ENCODE data around the gene MINDY4B. TPM values are rescaled to one million over a fixed set of nuclear protein-coding genes. Genes with fewer than 3 reads are reported as not detected.

Gene MINDY4B
- total and polyA plus RNA-seq, 2 experiments from 2014 or later: not detected

DNA sequence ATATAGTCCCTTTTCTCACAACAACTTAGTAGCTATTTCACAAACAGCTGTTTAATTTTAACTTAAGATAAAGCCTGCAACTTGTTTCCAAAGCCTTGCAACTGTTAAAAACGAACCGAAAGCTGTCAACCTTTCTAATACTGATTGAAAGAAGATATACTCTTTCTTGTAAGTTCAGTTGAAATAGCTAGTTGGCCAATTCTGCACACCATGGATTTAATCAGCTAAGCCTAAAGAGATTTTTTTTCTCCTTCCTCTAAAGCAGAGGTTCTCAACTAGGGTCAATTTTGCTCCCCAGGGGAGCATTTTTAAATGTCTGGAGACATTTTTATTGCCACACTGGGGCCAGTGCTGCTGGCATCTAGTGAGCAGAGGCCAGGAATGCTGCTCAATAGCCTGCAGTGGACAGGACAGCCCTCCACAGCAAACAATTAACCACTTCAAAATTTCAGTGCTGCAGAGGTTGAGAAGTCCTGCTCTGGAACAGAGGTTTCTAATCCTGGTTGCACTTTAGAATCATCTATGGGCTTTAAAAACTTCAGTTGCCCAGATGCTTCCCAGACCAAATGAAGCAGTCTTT, 26.2 kb downstream of the MINDY4B start (continued):
- TF ChIP-seq, protein P1, sequence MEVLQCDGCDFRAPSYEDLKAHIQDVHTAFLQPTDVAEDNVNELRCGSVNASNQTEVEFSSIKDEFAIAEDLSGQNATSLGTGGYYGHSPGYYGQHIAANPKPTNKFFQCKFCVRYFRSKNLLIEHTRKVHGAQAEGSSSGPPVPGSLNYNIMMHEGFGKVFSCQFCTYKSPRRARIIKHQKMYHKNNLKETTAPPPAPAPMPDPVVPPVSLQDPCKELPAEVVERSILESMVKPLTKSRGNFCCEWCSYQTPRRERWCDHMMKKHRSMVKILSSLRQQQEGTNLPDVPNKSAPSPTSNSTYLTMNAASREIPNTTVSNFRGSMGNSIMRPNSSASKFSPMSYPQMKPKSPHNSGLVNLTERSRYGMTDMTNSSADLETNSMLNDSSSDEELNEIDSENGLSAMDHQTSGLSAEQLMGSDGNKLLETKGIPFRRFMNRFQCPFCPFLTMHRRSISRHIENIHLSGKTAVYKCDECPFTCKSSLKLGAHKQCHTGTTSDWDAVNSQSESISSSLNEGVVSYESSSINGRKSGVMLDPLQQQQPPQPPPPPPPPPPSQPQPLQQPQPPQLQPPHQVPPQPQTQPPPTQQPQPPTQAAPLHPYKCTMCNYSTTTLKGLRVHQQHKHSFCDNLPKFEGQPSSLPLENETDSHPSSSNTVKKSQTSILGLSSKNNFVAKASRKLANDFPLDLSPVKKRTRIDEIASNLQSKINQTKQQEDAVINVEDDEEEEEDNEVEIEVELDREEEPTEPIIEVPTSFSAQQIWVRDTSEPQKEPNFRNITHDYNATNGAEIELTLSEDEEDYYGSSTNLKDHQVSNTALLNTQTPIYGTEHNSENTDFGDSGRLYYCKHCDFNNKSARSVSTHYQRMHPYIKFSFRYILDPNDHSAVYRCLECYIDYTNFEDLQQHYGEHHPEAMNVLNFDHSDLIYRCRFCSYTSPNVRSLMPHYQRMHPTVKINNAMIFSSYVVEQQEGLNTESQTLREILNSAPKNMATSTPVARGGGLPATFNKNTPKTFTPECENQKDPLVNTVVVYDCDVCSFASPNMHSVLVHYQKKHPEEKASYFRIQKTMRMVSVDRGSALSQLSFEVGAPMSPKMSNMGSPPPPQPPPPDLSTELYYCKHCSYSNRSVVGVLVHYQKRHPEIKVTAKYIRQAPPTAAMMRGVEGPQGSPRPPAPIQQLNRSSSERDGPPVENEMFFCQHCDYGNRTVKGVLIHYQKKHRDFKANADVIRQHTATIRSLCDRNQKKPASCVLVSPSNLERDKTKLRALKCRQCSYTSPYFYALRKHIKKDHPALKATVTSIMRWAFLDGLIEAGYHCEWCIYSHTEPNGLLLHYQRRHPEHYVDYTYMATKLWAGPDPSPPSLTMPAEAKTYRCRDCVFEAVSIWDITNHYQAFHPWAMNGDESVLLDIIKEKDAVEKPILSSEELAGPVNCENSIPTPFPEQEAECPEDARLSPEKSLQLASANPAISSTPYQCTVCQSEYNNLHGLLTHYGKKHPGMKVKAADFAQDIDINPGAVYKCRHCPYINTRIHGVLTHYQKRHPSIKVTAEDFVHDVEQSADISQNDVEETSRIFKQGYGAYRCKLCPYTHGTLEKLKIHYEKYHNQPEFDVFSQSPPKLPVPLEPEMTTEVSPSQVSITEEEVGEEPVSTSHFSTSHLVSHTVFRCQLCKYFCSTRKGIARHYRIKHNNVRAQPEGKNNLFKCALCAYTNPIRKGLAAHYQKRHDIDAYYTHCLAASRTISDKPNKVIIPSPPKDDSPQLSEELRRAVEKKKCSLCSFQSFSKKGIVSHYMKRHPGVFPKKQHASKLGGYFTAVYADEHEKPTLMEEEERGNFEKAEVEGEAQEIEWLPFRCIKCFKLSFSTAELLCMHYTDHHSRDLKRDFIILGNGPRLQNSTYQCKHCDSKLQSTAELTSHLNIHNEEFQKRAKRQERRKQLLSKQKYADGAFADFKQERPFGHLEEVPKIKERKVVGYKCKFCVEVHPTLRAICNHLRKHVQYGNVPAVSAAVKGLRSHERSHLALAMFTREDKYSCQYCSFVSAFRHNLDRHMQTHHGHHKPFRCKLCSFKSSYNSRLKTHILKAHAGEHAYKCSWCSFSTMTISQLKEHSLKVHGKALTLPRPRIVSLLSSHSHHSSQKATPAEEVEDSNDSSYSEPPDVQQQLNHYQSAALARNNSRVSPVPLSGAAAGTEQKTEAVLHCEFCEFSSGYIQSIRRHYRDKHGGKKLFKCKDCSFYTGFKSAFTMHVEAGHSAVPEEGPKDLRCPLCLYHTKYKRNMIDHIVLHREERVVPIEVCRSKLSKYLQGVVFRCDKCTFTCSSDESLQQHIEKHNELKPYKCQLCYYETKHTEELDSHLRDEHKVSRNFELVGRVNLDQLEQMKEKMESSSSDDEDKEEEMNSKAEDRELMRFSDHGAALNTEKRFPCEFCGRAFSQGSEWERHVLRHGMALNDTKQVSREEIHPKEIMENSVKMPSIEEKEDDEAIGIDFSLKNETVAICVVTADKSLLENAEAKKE (CRISPR knock-in tag; IDR thresholded peaks at IDR 0.05): no peak
- TF ChIP-seq EZH2 (IDR thresholded peaks at IDR 0.05; ENCODE audit: low read depth, unreplicated experiment): no peak

DNA sequence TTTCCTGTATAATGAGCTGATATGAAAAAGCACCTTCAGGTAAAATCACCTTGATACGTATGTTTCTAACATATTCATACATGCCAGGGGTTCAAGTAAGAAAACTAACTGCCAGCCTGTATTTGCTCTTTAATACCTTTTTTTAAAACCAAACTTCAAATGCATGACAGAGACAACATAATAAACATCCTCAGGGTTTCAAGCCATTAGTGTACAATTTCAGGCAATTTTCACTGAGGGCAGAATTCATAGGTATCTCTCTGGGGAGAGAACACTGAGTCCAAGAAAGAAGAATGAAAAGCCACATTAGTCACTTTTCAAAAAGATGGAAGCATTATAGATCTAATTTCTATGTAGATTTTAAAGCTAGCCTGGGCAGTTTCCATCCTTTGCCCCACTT, 26.9 kb downstream of the MINDY4B start:
- ATAC-seq: no peak
- Mint-ChIP-seq H3K9me3 (no peaks in the 10 kb centered on the region), H3K4me1 (no peaks in the 10 kb centered on the region), H3K27me3 (ENCODE audit: insufficient read depth, low read depth, poor library complexity) (no peaks in the 10 kb centered on the region), H3K4me3 (no peak overlapping the region), H3K36me3 (ENCODE audit: low read depth) (no peaks in the 10 kb centered on the region), H3K27ac (no peak overlapping the region)
- Histone ChIP-seq H3K36me3 (ENCODE audit: insufficient read depth) (no peaks in the 10 kb centered on the region), H4K20me1 (replicated peaks; ENCODE audit: insufficient read depth) (no peaks in the 10 kb centered on the region), H3K27ac (ENCODE audit: low read depth) (no peak overlapping the region), H3F3A (replicated peaks; ENCODE audit: low read depth) (no peaks in the 10 kb centered on the region), H2AFZ (peak overlapping the region; percentile 74), H3K9me2 (ENCODE audit: insufficient read depth) (no peaks in the 10 kb centered on the region), H3K27me3 (ENCODE audit: insufficient read depth) (no peaks in the 10 kb centered on the region), H3K79me2 (replicated peaks; ENCODE audit: insufficient read depth) (no peaks in the 10 kb centered on the region), H3K4me3 (no peak overlapping the region), H3K4me1 (ENCODE audit: insufficient read depth) (no peaks in the 10 kb centered on the region), H3K4me2 (no peak overlapping the region)
- DNase-seq (ENCODE audit: low spot score): no peak
- TF ChIP-seq ZNF331 (CRISPR knock-in tag; IDR thresholded peaks at IDR 0.05; ENCODE audit: low read depth) (no peak), EZH2 (IDR thresholded peaks at IDR 0.05; ENCODE audit: low read depth, unreplicated experiment) (no peak), JUNB (IDR thresholded peaks at IDR 0.05; ENCODE audit: unreplicated experiment) (no peak), CREB1 (CRISPR knock-in tag; IDR thresholded peaks at IDR 0.05; ENCODE audit: low read depth) (no peak), NANOG (IDR thresholded peaks at IDR 0.05; ENCODE audit: borderline replicate concordance) (no peak), STAT1 (IDR thresholded peaks at IDR 0.05; ENCODE audit: unreplicated experiment) (no peak)
- TF ChIP-seq, protein P1 (CRISPR knock-in tag; IDR thresholded peaks at IDR 0.05): no peak
- TF ChIP-seq, protein P2, sequence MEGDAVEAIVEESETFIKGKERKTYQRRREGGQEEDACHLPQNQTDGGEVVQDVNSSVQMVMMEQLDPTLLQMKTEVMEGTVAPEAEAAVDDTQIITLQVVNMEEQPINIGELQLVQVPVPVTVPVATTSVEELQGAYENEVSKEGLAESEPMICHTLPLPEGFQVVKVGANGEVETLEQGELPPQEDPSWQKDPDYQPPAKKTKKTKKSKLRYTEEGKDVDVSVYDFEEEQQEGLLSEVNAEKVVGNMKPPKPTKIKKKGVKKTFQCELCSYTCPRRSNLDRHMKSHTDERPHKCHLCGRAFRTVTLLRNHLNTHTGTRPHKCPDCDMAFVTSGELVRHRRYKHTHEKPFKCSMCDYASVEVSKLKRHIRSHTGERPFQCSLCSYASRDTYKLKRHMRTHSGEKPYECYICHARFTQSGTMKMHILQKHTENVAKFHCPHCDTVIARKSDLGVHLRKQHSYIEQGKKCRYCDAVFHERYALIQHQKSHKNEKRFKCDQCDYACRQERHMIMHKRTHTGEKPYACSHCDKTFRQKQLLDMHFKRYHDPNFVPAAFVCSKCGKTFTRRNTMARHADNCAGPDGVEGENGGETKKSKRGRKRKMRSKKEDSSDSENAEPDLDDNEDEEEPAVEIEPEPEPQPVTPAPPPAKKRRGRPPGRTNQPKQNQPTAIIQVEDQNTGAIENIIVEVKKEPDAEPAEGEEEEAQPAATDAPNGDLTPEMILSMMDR (conservative IDR thresholded peaks at IDR 0.05; ENCODE audit: low read depth in 2 of 2): no peak

Data from GM23338 (cell line).